ENCODE data around the gene SLC4A8. TPM values are rescaled to one million over a fixed set of nuclear protein-coding genes. Genes with fewer than 3 reads are reported as not detected.

The SLC4A8 gene
- total and polyA plus RNA-seq, 2 donors (not counting 3 experiments of a cell fraction or from before 2014, with no cell fraction given): 4.7 to 9.7 TPM

DNA sequence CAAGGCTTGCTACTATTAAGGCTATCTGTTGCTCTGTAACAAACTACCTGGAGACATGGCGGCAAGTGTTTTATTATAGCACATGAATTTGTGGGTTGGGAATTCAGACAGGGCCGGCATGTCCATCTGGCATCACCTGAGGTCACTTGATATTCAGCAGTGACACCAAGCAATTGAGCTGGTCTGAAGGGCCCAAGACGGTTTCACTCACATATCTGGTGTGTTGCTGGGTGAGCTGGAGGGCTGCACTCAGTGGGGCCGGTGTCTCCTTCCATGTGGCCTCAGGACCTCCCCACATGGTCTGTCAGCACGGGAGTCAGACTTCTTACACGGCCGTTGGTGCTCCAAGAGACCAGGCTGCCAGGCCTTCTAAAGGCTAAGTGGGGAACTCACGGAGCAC lies 114.0 kb downstream of the SLC4A8 start:
- Histone ChIP-seq H3K27me3 (ENCODE audit: control insufficient read depth in 2 of 2, insufficient read depth in 2 of 2, low read length in 2 of 2) (peaks cover 2 to 7% of the 10 kb centered on the region in 2 experiments), H3K9me1 (replicated peaks; ENCODE audit: control insufficient read depth, extremely low read depth, insufficient read depth, low read length) (no peaks in the 10 kb centered on the region), H3K9ac (replicated peaks; ENCODE audit: extremely low read depth, insufficient read depth, low read length) (no peak overlapping the region), H4K20me1 (replicated peaks; ENCODE audit: control insufficient read depth, extremely low read depth, insufficient read depth, low read length) (no peaks in the 10 kb centered on the region), H3K4me3 (replicated peaks in 1 of 3; ENCODE audit: insufficient read depth in 1 of 3, low read depth in 1 of 3, low read length in 3 of 3) (no peak overlapping the region), H2AFZ (ENCODE audit: low read depth, low read length) (no peak overlapping the region), H3K4me2 (ENCODE audit: insufficient read depth, low read length) (no peak overlapping the region), H3K9me3 (replicated peaks; ENCODE audit: control insufficient read depth, insufficient read depth, low read length) (no peaks in the 10 kb centered on the region), H3K36me3 (ENCODE audit: control insufficient read depth in 2 of 2, extremely low read depth in 1 of 2, insufficient read depth in 2 of 2, low read length in 2 of 2) (no peaks in the 10 kb centered on the region), H3K79me2 (ENCODE audit: control insufficient read depth, insufficient read depth, low read length) (no peaks in the 10 kb centered on the region), H3K27ac (ENCODE audit: insufficient read depth, low read depth, low read length) (no peak overlapping the region), H3K4me1 (ENCODE audit: control insufficient read depth, extremely low read depth, insufficient read depth, low read length) (no peaks in the 10 kb centered on the region)
- BruUV-seq (replicated peaks): no TSS peak
- no peak for DNase-seq (ENCODE audit: low read depth, low spot score)
- no peak for FAIRE-seq
- dilution Hi-C loops (cut with MboI; ENCODE audit: extremely low pct_ligation_motif_present, low sequenced_read_pairs): no loop called here
- TF ChIP-seq POLR2AphosphoS5 (IDR thresholded peaks at IDR 0.05; ENCODE audit: insufficient read depth, low read depth, low read length) (no peak), POLR2A (IDR thresholded peaks at IDR 0.05; ENCODE audit: low read depth, low read length) (no peak), GATA2 (IDR thresholded peaks at IDR 0.05; ENCODE audit: insufficient read depth, insufficient read length, low read depth, low read length) (no peak), FOS (IDR thresholded peaks at IDR 0.05; ENCODE audit: borderline replicate concordance, insufficient read depth, low read length) (no peak), MYC (IDR thresholded peaks at IDR 0.05; ENCODE audit: low read depth, low read length) (no peak), JUN (IDR thresholded peaks at IDR 0.05; ENCODE audit: borderline replicate concordance, insufficient read depth, insufficient read length, low read depth) (no peak), EZH2 (IDR thresholded peaks at IDR 0.05; ENCODE audit: borderline replicate concordance, low read depth, low read length, severe bottlenecking) (no peak)
- TF ChIP-seq, protein P1, sequence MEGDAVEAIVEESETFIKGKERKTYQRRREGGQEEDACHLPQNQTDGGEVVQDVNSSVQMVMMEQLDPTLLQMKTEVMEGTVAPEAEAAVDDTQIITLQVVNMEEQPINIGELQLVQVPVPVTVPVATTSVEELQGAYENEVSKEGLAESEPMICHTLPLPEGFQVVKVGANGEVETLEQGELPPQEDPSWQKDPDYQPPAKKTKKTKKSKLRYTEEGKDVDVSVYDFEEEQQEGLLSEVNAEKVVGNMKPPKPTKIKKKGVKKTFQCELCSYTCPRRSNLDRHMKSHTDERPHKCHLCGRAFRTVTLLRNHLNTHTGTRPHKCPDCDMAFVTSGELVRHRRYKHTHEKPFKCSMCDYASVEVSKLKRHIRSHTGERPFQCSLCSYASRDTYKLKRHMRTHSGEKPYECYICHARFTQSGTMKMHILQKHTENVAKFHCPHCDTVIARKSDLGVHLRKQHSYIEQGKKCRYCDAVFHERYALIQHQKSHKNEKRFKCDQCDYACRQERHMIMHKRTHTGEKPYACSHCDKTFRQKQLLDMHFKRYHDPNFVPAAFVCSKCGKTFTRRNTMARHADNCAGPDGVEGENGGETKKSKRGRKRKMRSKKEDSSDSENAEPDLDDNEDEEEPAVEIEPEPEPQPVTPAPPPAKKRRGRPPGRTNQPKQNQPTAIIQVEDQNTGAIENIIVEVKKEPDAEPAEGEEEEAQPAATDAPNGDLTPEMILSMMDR (IDR thresholded peaks at IDR 0.05; ENCODE audit: extremely low read depth in 1 of 2, insufficient read depth in 1 of 2, low read depth in 1 of 2, low read length in 2 of 2): no peak
- TF ChIP-seq, protein P2, sequence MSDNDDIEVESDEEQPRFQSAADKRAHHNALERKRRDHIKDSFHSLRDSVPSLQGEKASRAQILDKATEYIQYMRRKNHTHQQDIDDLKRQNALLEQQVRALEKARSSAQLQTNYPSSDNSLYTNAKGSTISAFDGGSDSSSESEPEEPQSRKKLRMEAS (IDR thresholded peaks at IDR 0.05; ENCODE audit: insufficient read depth, insufficient read length): no peak
- intact Hi-C loops (cut with micrococcal nuclease): no loop called here
- POLR2A ChIA-PET: no interaction called here
- CTCF ChIA-PET: interaction anchor here (1.4 to 4.8 kb wide), 5 partner anchors 15 to 285 kb away, joined by 3 to 22 read pairs (median 3); a partner anchor contains a TSS
